ENCODE measurements around the gene GNAI2. TPM values are rescaled to one million over a fixed set of nuclear protein-coding genes. Genes with fewer than 3 reads are reported as not detected.

GNAI2 gene
- total and polyA plus RNA-seq, 12 donors = 107 to 270 (median 146) TPM

DNA sequence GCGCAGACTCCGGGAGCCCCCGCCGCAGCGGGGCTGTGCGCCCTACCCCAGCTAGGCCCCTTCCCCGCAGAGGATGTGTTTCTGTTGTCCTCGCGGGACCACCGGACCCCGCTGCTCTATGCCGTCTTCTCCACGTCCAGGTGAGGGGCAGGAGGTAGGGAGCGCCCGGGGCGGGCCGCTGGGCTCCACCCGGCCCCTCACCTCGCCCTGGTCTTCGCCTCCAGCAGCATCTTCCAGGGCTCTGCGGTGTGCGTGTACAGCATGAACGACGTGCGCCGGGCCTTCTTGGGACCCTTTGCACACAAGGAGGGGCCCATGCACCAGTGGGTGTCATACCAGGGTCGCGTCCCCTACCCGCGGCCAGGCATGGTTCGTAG, 37.7 kb downstream of the GNAI2 start:
- Histone ChIP-seq H3K27ac (peak overlapping the region in 1 of 10 donors; percentile 41), H3K4me1 (peaks cover 5 to 60% (median 39%) of the 10 kb centered on the region in 9 donors), H3K4me3 (peak overlapping the region in 9 of 10 donors; percentile 18 to 54 (median 38)), H3K27me3 (peaks cover 0 to 47% (median 10%) of the 10 kb centered on the region in 7 donors), H3K9me3 (no peaks in the 10 kb centered on the region), H3K36me3 (peaks cover 0 to 8% (median 0%) of the 10 kb centered on the region in 9 donors)
- DNase-seq = no peak
- intact Hi-C loops (cut with DNase I) = loop anchor here (1.0 to 10.0 kb wide), 14 partner anchors 46 to 155 kb away; partner anchors contain the start of genes GNAT1 (in 1 of the 10) and HYAL2 (in 1 of the 10)
- peak in 1 of 8 donors; percentile 2 for ATAC-seq
- no peak for TF ChIP-seq CTCF (IDR thresholded peaks at IDR 0.05)
- 48 to 66% methylated on average over 30 to 31 of the region's 31 CpGs for WGBS, 2 donors

GRCh38 chr3:50274371-50275104, 38.5 kb downstream of the GNAI2 start:
- no peaks in the 10 kb centered on the region for H3K9me3 ChIP-seq
- ATAC-seq = peak in 4 of 8 donors; percentile 6 to 32 (median 24)
- no peak overlapping the region for H3K27ac ChIP-seq
- peak in 1 of 2 donors; percentile 65 for DNase-seq
- H3K36me3 ChIP-seq = peaks cover 0 to 8% (median 0%) of the 10 kb centered on the region in 9 donors
- H3K4me1 ChIP-seq = peaks cover 6 to 58% (median 36%) of the 10 kb centered on the region in 9 donors
- 26 to 32% methylated on average over 26 of the region's 26 CpGs for WGBS, 2 donors
- H3K27me3 ChIP-seq = peaks cover 0 to 47% (median 10%) of the 10 kb centered on the region in 7 donors
- intact Hi-C loops (cut with DNase I) = loop anchor here in 7 of 10 donors (2.0 to 10.0 kb wide), 7 partner anchors 47 to 152 kb away; partner anchors contain the start of genes GNAT1 (in 1 of the 7) and HYAL2 (in 1 of the 7)
- no peak overlapping the region for H3K4me3 ChIP-seq
- peak; percentile 59 to 80 (median 73) for TF ChIP-seq CTCF (IDR thresholded peaks at IDR 0.05)

DNA sequence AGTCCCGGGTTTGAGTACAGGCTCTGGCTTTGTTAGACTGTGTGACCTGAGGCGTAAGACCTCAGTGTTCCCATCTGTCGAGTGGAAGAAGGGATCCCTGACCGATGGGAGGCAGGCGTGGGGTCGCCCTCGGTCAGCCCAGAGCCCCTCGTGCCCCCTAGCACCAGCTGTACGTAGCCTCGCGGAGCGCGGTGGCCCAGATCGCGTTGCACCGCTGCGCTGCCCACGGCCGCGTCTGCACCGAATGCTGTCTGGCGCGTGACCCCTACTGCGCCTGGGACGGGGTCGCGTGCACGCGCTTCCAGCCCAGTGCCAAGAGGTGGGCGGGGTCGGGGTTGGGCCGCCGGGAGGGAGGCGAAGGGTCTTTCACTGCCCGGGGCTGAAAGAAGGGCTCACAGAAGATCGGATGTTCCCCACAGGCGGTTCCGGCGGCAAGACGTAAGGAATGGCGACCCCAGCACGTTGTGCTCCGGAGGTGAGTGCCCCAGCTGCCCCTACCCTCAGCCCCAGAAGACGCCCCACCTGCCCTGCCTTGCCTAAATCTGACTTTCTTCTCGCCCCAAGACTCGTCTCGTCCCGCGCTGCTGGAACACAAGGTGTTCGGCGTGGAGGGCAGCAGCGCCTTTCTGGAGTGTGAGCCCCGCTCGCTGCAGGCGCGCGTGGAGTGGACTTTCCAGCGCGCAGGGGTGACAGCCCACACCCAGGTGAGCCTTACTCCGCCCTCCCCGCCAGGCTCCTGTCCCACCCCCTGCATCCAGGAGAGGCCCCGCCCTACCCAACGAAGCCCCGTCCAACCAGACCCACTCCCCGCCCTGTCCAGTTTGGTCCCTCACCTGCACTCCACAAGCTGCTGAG, 39.4 kb downstream of the GNAI2 start:
- ATAC-seq (no peak), DNase-seq (peak in 1 of 2 donors; percentile 17)
- intact Hi-C loops (cut with DNase I) = loop anchor here in 4 of 10 donors (2.0 to 10.0 kb wide), 3 partner anchors 49 to 151 kb away; no protein-coding TSS in a partner anchor
- Histone ChIP-seq H3K4me1 (peaks cover 6 to 59% (median 36%) of the 10 kb centered on the region in 9 donors), H3K27ac (no peak overlapping the region), H3K36me3 (peaks cover 0 to 8% (median 0%) of the 10 kb centered on the region in 9 donors), H3K9me3 (no peaks in the 10 kb centered on the region), H3K27me3 (peaks cover 0 to 47% (median 10%) of the 10 kb centered on the region in 7 donors), H3K4me3 (no peak overlapping the region)
- WGBS, 2 donors = 33 to 43% methylated on average over 64 to 65 of the region's 65 CpGs
- TF ChIP-seq CTCF (IDR thresholded peaks at IDR 0.05) = no peak

All from heart right ventricle (tissue), 16 donors.